ENCODE results near the gene RAP1GAP2.

- no peak for TF ChIP-seq CTCF (IDR thresholded peaks at IDR 0.05)
- no peak for TF ChIP-seq EZH2 (IDR thresholded peaks at IDR 0.05)
Observed at GRCh38 chr17:3032258-3033247, 236.3 kb downstream of the RAP1GAP2 start.

Measured in neural progenitor cell (in vitro differentiated cells).